ENCODE results near the gene HTR6.

The HTR6 gene

GRCh38 chr1:19730232-19730631 is 65.6 kb downstream of the HTR6 start:
- Histone ChIP-seq H3K23ac (ENCODE audit: low read length in 2 of 2) (no peak overlapping the region), H2BK120ac (ENCODE audit: low read depth, low read length) (no peak overlapping the region), H3K18ac (ENCODE audit: low read depth in 1 of 2, low read length in 2 of 2) (no peak overlapping the region), H3K4me1 (ENCODE audit: control insufficient read depth, insufficient read depth, low read depth, low read length) (peaks cover 13% of the 10 kb centered on the region), H3K27me3 (ENCODE audit: control insufficient read depth in 1 of 2, insufficient read depth in 1 of 2, low read length in 2 of 2) (no peaks in the 10 kb centered on the region), H3K4me3 (ENCODE audit: insufficient read depth in 1 of 2, low read depth in 1 of 2, low read length in 2 of 2) (no peak overlapping the region), H3K4me2 (ENCODE audit: low read length, poor library complexity, severe bottlenecking) (no peak overlapping the region), H3K9me3 (ENCODE audit: control insufficient read depth, low read length) (peaks cover 10% of the 10 kb centered on the region), H2BK15ac (ENCODE audit: low read depth, poor library complexity, severe bottlenecking) (no peak overlapping the region), H2BK5ac (ENCODE audit: low read depth, low read length, poor library complexity, severe bottlenecking) (no peak overlapping the region), H2BK12ac (ENCODE audit: low read length in 2 of 2) (no peak overlapping the region), H2AK5ac (ENCODE audit: low read length, severe bottlenecking) (no peak overlapping the region), H3K14ac (ENCODE audit: low read length in 2 of 2) (no peak overlapping the region), H3K36me3 (ENCODE audit: control insufficient read depth in 1 of 2, insufficient read depth in 2 of 2, low read depth in 1 of 2, low read length in 2 of 2) (peaks cover 29 to 42% of the 10 kb centered on the region in 2 experiments), H2AFZ (ENCODE audit: low read depth, low read length) (no peak overlapping the region), H3K4ac (ENCODE audit: low read depth in 1 of 2, low read length in 2 of 2) (no peak overlapping the region), H4K8ac (ENCODE audit: low read length) (no peak overlapping the region), H3K27ac (ENCODE audit: low read length, poor library complexity, severe bottlenecking) (no peak overlapping the region), H3K79me1 (replicated peaks; ENCODE audit: low read length, poor library complexity, severe bottlenecking) (no peaks in the 10 kb centered on the region), H3K9ac (ENCODE audit: low read length) (no peak overlapping the region), H4K91ac (ENCODE audit: low read length) (no peak overlapping the region)
- WGBS, result 98% methylated on average over 3 of the region's 3 CpGs
- DNase-seq, result no peak

Data from mesenchymal stem cell (in vitro differentiated cells and primary cell).